Panc1 (cell line): ENCODE measurements around the gene CDH16. TPM values are rescaled to one million over a fixed set of nuclear protein-coding genes. Genes with fewer than 3 reads are reported as not detected.
A peak's percentile ranks its signal among the peaks of the same experiment; 100 is the strongest.

ENCODE experiments used
- ATAC-seq: fragments of 200-7000 bp; cut with Tn5 transposase; 2 replicates; pipeline ENCODE4 v1.9.1; 2020; ENCODE audit warnings: mild to moderate bottlenecking, moderate library complexity
- BruUV-seq: library from RNA; stranded (reverse); fragments of 400-500 nt; replicated peaks from 2 replicates; lab custom pipeline; 2021; lab: Mats Ljungman, UMichigan
- CTCF ChIA-PET: fragments of 300-600 bp; sonication (Branson Sonifier 250); formaldehyde crosslinking; loops from one replicate; lab custom pipeline; 2022; ENCODE audit warnings: antibody characterized with exemption; lab: Charles Lee
- POLR2A ChIA-PET: fragments of 300-600 bp; sonication (Branson Sonifier 250); formaldehyde crosslinking; loops from one replicate; lab custom pipeline; 2022; ENCODE audit warnings: antibody characterized with exemption; lab: Charles Lee
- DNase-seq: peaks from one replicate; pipeline ENCODE4 v3.0.0-alpha.2; 2010; ENCODE audit warnings: low read depth, low spot score
- H3K27ac ChIP-seq: 2 replicates; pipeline ENCODE4 v1.5.1; 2011; ENCODE audit warnings: mild to moderate bottlenecking, low read length, inconsistent platforms
- H3K27me3 ChIP-seq: fragments of 200-500 bp; sonication (Bioruptor generic); 2 replicates; pipeline ENCODE4 v1.6.0; 2014; ENCODE audit warnings: low read length, inconsistent platforms; ENCODE audit not compliant: control insufficient read depth, insufficient read depth
- H3K36me3 ChIP-seq: fragments of 200-500 bp; sonication (Bioruptor generic); 2 replicates; pipeline ENCODE4 v1.5.1; 2014; ENCODE audit warnings: inconsistent platforms, mild to moderate bottlenecking, low read length, moderate library complexity; ENCODE audit not compliant: control insufficient read depth, insufficient read depth
- H3K4me1 ChIP-seq: 2 replicates; pipeline ENCODE4 v1.5.1; 2011; ENCODE audit warnings: inconsistent platforms, mild to moderate bottlenecking, low read length, moderate library complexity; ENCODE audit not compliant: control insufficient read depth, insufficient read depth
- H3K4me3 ChIP-seq, 2 experiments: 2 replicates each; pipeline ENCODE4 v1.5.1; 2011 to 2012; ENCODE audit warnings: low read depth in 2 of 2, low read length in 2 of 2, mild to moderate bottlenecking in 2 of 2, inconsistent platforms in 1 of 2, moderate library complexity in 1 of 2
- H3K9me3 ChIP-seq: fragments of 200-500 bp; sonication (Bioruptor generic); 2 replicates; pipeline ENCODE4 v1.5.1; 2014; ENCODE audit warnings: low read depth, mild to moderate bottlenecking, inconsistent platforms, low read length, moderate library complexity; ENCODE audit not compliant: control insufficient read depth, insufficient read depth
- POLR2AphosphoS5 ChIP-seq: IDR thresholded peaks from 2 replicates; pipeline ENCODE4 v1.6.1; 2012; ENCODE audit warnings: mild to moderate bottlenecking, low read depth, low read length, moderate library complexity
- SIN3A ChIP-seq: IDR thresholded peaks from 2 replicates; pipeline ENCODE4 v1.6.1; 2012; ENCODE audit warnings: low read depth, mild to moderate bottlenecking, low read length, moderate library complexity, borderline replicate concordance; ENCODE audit not compliant: insufficient read depth
- TCF7L2 ChIP-seq: IDR thresholded peaks from 2 replicates; pipeline ENCODE4 v1.6.1; 2011; ENCODE audit warnings: mild to moderate bottlenecking, low read depth, low read length, inconsistent platforms
- in situ Hi-C: cut with HindIII; loops from 2 replicates; pipeline ENCODE4 v1.10.0; 2016; ENCODE audit warnings: low sequenced_read_pairs, low pct_unique_long_range_greater_than_20kb
- intact Hi-C: fragments of 100-400 bp; cut with micrococcal nuclease; formaldehyde crosslinking; loops from one replicate; pipeline ENCODE4 v1.10.0; 2022; ENCODE audit not compliant: unreplicated experiment
- total RNA-seq: library from RNA; stranded (reverse); gene quantifications from one replicate; pipeline ENCODE4 v1.2.1, GENCODE V29; 2021; ENCODE audit not compliant: unreplicated experiment
- TF ChIP-seq, protein P1 (sequence below): fragments of 450-650 bp; IDR thresholded peaks from 2 replicates; pipeline ENCODE4 v1.5.1; 2017; ENCODE audit warnings: mild to moderate bottlenecking
- TF ChIP-seq, protein P2 (sequence below), 2 experiments: IDR thresholded peaks; 2 replicates each; pipeline ENCODE4 v1.6.1; 2011 to 2012; ENCODE audit warnings: low read depth in 2 of 2, control low read depth in 1 of 2, low read length in 1 of 2, mild to moderate bottlenecking in 1 of 2, moderate library complexity in 1 of 2; ENCODE audit not compliant: insufficient read depth in 1 of 2

Gene CDH16
- total RNA-seq, 1 experiment from 2014 or later, result not detected

DNA sequence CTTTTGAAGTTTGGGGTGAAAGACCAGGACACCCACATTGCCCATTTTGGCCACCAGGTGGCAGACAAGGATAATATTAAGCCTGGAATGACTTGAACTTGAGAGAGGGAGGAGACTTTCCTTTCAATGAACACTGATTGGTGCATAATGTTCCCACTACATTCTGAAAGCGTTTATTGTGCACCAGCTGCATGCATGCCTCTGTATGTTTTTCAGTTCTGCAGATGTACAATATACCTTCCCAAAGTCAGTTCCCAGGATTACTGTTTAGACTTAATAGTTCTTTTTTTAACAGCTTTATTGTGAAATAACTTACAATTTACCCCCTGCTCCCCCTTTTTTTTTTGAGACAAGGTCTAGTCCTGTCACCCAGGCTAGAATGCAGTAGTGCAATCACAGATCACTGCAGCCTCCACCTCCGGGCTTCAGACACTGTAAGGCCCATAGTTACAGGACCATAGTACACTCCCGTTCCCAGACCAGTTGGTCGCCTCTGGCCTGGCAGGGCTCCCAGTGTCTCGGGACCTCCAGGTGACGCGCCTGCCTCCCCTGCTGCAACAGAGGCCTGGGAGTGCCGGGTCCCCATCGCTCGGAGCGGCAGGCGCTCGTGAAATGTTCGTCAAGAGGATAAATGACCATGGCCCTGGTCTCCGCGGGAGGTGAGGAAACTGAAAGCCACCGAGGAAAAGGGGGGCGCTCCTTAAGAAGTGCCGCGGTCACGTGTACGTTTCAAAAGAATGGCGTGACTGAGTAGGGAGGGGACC, 28.8 kb upstream of the CDH16 start:
- Histone ChIP-seq H3K9me3 (no peaks in the 10 kb centered on the region), H3K27me3 (no peaks in the 10 kb centered on the region), H3K36me3 (no peaks in the 10 kb centered on the region), H3K27ac (no peak overlapping the region), H3K4me1 (no peaks in the 10 kb centered on the region), H3K4me3 (peak overlapping the region; percentile 39 to 57)
- TF ChIP-seq, protein P1, sequence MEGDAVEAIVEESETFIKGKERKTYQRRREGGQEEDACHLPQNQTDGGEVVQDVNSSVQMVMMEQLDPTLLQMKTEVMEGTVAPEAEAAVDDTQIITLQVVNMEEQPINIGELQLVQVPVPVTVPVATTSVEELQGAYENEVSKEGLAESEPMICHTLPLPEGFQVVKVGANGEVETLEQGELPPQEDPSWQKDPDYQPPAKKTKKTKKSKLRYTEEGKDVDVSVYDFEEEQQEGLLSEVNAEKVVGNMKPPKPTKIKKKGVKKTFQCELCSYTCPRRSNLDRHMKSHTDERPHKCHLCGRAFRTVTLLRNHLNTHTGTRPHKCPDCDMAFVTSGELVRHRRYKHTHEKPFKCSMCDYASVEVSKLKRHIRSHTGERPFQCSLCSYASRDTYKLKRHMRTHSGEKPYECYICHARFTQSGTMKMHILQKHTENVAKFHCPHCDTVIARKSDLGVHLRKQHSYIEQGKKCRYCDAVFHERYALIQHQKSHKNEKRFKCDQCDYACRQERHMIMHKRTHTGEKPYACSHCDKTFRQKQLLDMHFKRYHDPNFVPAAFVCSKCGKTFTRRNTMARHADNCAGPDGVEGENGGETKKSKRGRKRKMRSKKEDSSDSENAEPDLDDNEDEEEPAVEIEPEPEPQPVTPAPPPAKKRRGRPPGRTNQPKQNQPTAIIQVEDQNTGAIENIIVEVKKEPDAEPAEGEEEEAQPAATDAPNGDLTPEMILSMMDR, result peak; percentile 84
- no peak for TF ChIP-seq POLR2AphosphoS5
- intact Hi-C loops, result loop anchor here (5.0 kb wide), 1 partner anchor 50 kb away; no protein-coding TSS in a partner anchor
- in situ Hi-C loops, result no loop called here
- peak; percentile 87 for ATAC-seq
- DNase-seq, result peak; percentile 69
- CTCF ChIA-PET, result no interaction called here
- POLR2A ChIA-PET, result interaction anchor here (0.6 kb wide), 1 partner anchor 11 kb away, joined by 5 read pairs; no protein-coding TSS in a partner anchor
- no TSS peak for BruUV-seq

DNA sequence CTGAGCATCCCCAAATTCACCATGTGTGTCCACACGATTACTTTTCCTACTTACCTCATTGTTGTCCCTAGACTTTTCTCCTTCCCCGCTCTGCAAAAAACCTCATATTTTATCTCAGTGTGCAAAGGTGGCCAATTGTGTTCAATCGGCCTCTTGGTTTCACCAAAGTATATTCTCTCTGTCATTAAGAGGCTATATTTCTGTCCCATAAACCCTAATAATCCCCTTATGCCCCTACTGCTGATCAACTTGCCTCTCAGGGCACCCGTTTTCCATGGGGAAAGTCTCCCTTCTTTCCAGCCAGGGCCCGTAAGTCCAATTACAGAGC, 28.3 kb upstream of the CDH16 start:
- no peaks in the 10 kb centered on the region for H3K9me3 ChIP-seq
- in situ Hi-C loops, result no loop called here
- no peaks in the 10 kb centered on the region for H3K27me3 ChIP-seq
- no peaks in the 10 kb centered on the region for H3K36me3 ChIP-seq
- TF ChIP-seq POLR2AphosphoS5 (no peak), SIN3A (no peak), TCF7L2 (no peak)
- TF ChIP-seq, protein P1, result no peak
- TF ChIP-seq, protein P2, sequence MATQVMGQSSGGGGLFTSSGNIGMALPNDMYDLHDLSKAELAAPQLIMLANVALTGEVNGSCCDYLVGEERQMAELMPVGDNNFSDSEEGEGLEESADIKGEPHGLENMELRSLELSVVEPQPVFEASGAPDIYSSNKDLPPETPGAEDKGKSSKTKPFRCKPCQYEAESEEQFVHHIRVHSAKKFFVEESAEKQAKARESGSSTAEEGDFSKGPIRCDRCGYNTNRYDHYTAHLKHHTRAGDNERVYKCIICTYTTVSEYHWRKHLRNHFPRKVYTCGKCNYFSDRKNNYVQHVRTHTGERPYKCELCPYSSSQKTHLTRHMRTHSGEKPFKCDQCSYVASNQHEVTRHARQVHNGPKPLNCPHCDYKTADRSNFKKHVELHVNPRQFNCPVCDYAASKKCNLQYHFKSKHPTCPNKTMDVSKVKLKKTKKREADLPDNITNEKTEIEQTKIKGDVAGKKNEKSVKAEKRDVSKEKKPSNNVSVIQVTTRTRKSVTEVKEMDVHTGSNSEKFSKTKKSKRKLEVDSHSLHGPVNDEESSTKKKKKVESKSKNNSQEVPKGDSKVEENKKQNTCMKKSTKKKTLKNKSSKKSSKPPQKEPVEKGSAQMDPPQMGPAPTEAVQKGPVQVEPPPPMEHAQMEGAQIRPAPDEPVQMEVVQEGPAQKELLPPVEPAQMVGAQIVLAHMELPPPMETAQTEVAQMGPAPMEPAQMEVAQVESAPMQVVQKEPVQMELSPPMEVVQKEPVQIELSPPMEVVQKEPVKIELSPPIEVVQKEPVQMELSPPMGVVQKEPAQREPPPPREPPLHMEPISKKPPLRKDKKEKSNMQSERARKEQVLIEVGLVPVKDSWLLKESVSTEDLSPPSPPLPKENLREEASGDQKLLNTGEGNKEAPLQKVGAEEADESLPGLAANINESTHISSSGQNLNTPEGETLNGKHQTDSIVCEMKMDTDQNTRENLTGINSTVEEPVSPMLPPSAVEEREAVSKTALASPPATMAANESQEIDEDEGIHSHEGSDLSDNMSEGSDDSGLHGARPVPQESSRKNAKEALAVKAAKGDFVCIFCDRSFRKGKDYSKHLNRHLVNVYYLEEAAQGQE (IDR thresholded peaks at IDR 0.05; ENCODE audit: insufficient read depth in 1 of 2, low read depth in 2 of 2, low read length in 1 of 2), result no peak
- H3K4me1 ChIP-seq, result no peaks in the 10 kb centered on the region
- DNase-seq (no peak), ATAC-seq (no peak)
- no TSS peak for BruUV-seq
- ChIA-PET CTCF (no interaction called here), POLR2A (no interaction called here)
- intact Hi-C loops, result loop anchor here (5.0 kb wide), 1 partner anchor 50 kb away; no protein-coding TSS in a partner anchor
- H3K4me3 ChIP-seq, result no peak overlapping the region
- H3K27ac ChIP-seq, result no peak overlapping the region
